ENCODE results near the gene TMEM82. TPM values are rescaled to one million over a fixed set of nuclear protein-coding genes. Genes with fewer than 3 reads are reported as not detected.

Gene TMEM82
- total and polyA plus RNA-seq, 2 donors from 2014 or later, result 2.0 to 25.4 TPM

- TF ChIP-seq CTCF (IDR thresholded peaks at IDR 0.05; ENCODE audit: borderline replicate concordance, extremely low read depth, insufficient read depth), result no peak
- no peaks in the 10 kb centered on the region for H3K27me3 ChIP-seq (ENCODE audit: control insufficient read depth, insufficient read depth, low read length)
- H3K27ac ChIP-seq (ENCODE audit: low read depth in 2 of 2, low read length in 2 of 2), result no peak overlapping the region
- FAIRE-seq (no peak), DNase-seq (no peak)
- H3K4me3 ChIP-seq (ENCODE audit: low read length in 3 of 3), result no peak overlapping the region
- H3K36me3 ChIP-seq (ENCODE audit: control insufficient read depth in 2 of 3, insufficient read depth in 3 of 3, low read length in 3 of 3), result no peaks in the 10 kb centered on the region
- H3K4me1 ChIP-seq (ENCODE audit: control insufficient read depth in 2 of 3, insufficient read depth in 2 of 3, low read depth in 1 of 3, low read length in 3 of 3), result peaks cover 0 to 25% (median 17%) of the 10 kb centered on the region in 3 donors
- no peaks in the 10 kb centered on the region for H3K9me3 ChIP-seq (ENCODE audit: control insufficient read depth in 2 of 3, insufficient read depth in 1 of 3, low read length in 3 of 3)
- H3K9ac ChIP-seq (ENCODE audit: low read length in 3 of 3), result no peak overlapping the region
- intact Hi-C loops (cut with DNase I), result no loop called here
Measured at GRCh38 chr1:15739259-15739658, 3.0 kb upstream of the TMEM82 start.

- DNase-seq (no peak), FAIRE-seq (no peak)
- no peak overlapping the region for H3K4me3 ChIP-seq (ENCODE audit: low read length in 3 of 3)
- H3K9ac ChIP-seq (ENCODE audit: low read length in 3 of 3), result no peak overlapping the region
- H3K27ac ChIP-seq (ENCODE audit: low read depth in 2 of 2, low read length in 2 of 2), result no peak overlapping the region
- intact Hi-C loops (cut with DNase I), result no loop called here
- no peak for TF ChIP-seq CTCF (IDR thresholded peaks at IDR 0.05; ENCODE audit: borderline replicate concordance, extremely low read depth, insufficient read depth)
- peaks cover 0 to 23% (median 17%) of the 10 kb centered on the region in 3 donors for H3K4me1 ChIP-seq (ENCODE audit: control insufficient read depth in 2 of 3, insufficient read depth in 2 of 3, low read depth in 1 of 3, low read length in 3 of 3)
- H3K27me3 ChIP-seq (ENCODE audit: control insufficient read depth, insufficient read depth, low read length), result no peaks in the 10 kb centered on the region
- no peaks in the 10 kb centered on the region for H3K36me3 ChIP-seq (ENCODE audit: control insufficient read depth in 2 of 3, insufficient read depth in 3 of 3, low read length in 3 of 3)
- H3K9me3 ChIP-seq (ENCODE audit: control insufficient read depth in 2 of 3, insufficient read depth in 1 of 3, low read length in 3 of 3), result no peaks in the 10 kb centered on the region
Measured at GRCh38 chr1:15739745-15740144, 2.6 kb upstream of the TMEM82 start.

GRCh38 chr1:15740924-15741850 lies 1.1 kb upstream of the TMEM82 start:
- Histone ChIP-seq H3K27me3 (ENCODE audit: control insufficient read depth, insufficient read depth, low read length) (no peaks in the 10 kb centered on the region), H3K4me3 (ENCODE audit: low read length in 3 of 3) (peak overlapping the region in 1 of 3 donors; percentile 43), H3K36me3 (ENCODE audit: control insufficient read depth in 2 of 3, insufficient read depth in 3 of 3, low read length in 3 of 3) (no peaks in the 10 kb centered on the region), H3K9ac (ENCODE audit: low read length in 3 of 3) (peak overlapping the region in 1 of 3 donors; percentile 51), H3K4me1 (ENCODE audit: control insufficient read depth in 2 of 3, insufficient read depth in 2 of 3, low read depth in 1 of 3, low read length in 3 of 3) (peaks cover 0 to 14% (median 8%) of the 10 kb centered on the region in 3 donors), H3K9me3 (ENCODE audit: control insufficient read depth in 2 of 3, insufficient read depth in 1 of 3, low read length in 3 of 3) (no peaks in the 10 kb centered on the region), H3K27ac (ENCODE audit: low read depth in 2 of 2, low read length in 2 of 2) (no peak overlapping the region)
- FAIRE-seq (no peak), DNase-seq (peak; percentile 89 to 93 (median 92))
- TF ChIP-seq CTCF (IDR thresholded peaks at IDR 0.05; ENCODE audit: borderline replicate concordance, extremely low read depth, insufficient read depth), result peak; percentile 89
- intact Hi-C loops (cut with DNase I), result no loop called here
